Measurements from ENCODE around the gene MCM10. TPM values are rescaled to one million over a fixed set of nuclear protein-coding genes. Genes with fewer than 3 reads are reported as not detected.

Gene MCM10
- total RNA-seq, 4 donors from 2014 or later = 0.41 to 0.75 (median 0.62) TPM

DNA sequence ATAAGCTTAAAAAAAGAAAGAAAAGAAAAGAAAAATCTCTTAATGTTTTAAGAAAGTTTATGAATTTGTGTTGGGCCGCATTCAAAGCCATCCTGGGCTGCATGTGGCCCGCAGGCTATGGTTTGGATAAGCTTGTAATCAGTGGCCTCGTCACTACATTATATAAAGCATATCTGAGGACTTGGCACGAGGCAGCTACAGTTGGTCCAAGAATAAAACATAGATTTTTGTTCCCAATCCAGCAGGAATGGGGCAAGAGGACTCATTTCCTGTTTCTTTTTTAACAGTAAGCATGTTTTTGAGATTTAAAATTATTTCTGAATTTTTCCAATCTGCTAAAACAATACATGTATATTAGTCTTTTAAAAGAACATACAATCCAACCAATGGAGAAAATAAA is 28.6 kb downstream of the MCM10 start:
- H3K27ac ChIP-seq = no peak overlapping the region
- no peaks in the 10 kb centered on the region for H3K36me3 ChIP-seq
- intact Hi-C loops (cut with DNase I; ENCODE audit: low total_unique reads) = no loop called here
- 79 to 83% methylated on average over 4 of the region's 4 CpGs for WGBS, 2 donors (ENCODE audit: low coverage in 1 of 2)
- in situ Hi-C loops (cut with MboI; ENCODE audit: low pct_ligation_motif_present in 1 of 4, low pct_unique_long_range_greater_than_20kb in 1 of 4, low sequenced_read_pairs in 3 of 4) = no loop called here
- no peak for DNase-seq
- no peaks in the 10 kb centered on the region for H3K4me1 ChIP-seq
- TF ChIP-seq POLR2AphosphoS5 (IDR thresholded peaks at IDR 0.05) (no peak), POLR2A (IDR thresholded peaks at IDR 0.05) (no peak), EP300 (IDR thresholded peaks at IDR 0.05; ENCODE audit: low read depth) (no peak)
- TF ChIP-seq, protein P1, sequence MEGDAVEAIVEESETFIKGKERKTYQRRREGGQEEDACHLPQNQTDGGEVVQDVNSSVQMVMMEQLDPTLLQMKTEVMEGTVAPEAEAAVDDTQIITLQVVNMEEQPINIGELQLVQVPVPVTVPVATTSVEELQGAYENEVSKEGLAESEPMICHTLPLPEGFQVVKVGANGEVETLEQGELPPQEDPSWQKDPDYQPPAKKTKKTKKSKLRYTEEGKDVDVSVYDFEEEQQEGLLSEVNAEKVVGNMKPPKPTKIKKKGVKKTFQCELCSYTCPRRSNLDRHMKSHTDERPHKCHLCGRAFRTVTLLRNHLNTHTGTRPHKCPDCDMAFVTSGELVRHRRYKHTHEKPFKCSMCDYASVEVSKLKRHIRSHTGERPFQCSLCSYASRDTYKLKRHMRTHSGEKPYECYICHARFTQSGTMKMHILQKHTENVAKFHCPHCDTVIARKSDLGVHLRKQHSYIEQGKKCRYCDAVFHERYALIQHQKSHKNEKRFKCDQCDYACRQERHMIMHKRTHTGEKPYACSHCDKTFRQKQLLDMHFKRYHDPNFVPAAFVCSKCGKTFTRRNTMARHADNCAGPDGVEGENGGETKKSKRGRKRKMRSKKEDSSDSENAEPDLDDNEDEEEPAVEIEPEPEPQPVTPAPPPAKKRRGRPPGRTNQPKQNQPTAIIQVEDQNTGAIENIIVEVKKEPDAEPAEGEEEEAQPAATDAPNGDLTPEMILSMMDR (IDR thresholded peaks at IDR 0.05) = no peak
- no peak overlapping the region for H3K4me3 ChIP-seq
- H3K9me3 ChIP-seq = no peaks in the 10 kb centered on the region
- no peaks in the 10 kb centered on the region for H3K27me3 ChIP-seq

DNA sequence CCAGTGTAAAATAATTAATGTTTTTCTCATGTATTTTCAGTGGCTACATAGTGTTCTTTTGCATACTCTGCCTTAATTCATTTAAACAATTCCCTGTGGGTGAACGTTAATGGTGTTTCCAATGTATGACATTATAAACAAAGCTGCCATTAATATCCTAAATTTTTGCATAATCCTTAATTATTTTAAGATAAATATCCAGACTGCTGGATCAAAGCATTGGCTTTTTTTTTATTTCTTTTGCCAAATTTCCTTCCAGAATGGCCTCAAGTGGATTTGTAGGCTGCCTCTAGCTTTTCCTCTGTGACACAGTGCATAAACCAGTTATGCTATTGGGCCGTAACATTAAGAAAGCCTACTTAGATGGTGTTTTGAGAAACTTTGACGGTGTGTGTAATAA is 29.5 kb downstream of the MCM10 start:
- Histone ChIP-seq H3K9me3 (no peaks in the 10 kb centered on the region), H3K27me3 (no peaks in the 10 kb centered on the region), H3K4me3 (no peak overlapping the region), H3K36me3 (no peaks in the 10 kb centered on the region), H3K4me1 (no peaks in the 10 kb centered on the region), H3K27ac (no peak overlapping the region)
- WGBS, 2 donors (ENCODE audit: low coverage in 1 of 2) = 87 to 93% methylated on average over 3 of the region's 3 CpGs
- TF ChIP-seq, protein P1 (IDR thresholded peaks at IDR 0.05) = no peak
- TF ChIP-seq EP300 (IDR thresholded peaks at IDR 0.05; ENCODE audit: low read depth) (no peak), POLR2A (IDR thresholded peaks at IDR 0.05) (no peak), POLR2AphosphoS5 (IDR thresholded peaks at IDR 0.05) (no peak)
- DNase-seq = no peak
- intact Hi-C loops (cut with DNase I; ENCODE audit: low total_unique reads) (no loop called here), in situ Hi-C loops (cut with MboI; ENCODE audit: low pct_ligation_motif_present in 1 of 4, low pct_unique_long_range_greater_than_20kb in 1 of 4, low sequenced_read_pairs in 3 of 4) (no loop called here)

DNA sequence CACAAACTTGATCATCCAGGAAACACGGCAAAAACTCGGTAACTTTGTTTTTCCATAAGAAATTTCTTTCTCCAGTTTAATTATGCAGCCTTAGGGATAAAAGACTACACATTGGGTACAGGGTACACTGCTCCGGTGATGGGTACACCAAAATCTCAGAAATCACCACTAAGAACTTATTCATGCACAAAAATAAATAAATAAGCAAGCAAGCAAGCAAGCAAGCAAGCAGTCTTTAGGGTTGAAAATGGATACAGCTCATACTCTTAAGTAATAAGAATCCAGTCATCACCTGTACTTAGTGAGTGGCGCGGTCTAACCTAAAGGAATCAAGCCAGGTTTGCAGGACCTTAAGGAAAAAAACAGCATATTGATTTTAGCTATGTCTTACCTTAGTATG is 30.0 kb downstream of the MCM10 start:
- intact Hi-C loops (cut with DNase I; ENCODE audit: low total_unique reads) (no loop called here), in situ Hi-C loops (cut with MboI; ENCODE audit: low pct_ligation_motif_present in 1 of 4, low pct_unique_long_range_greater_than_20kb in 1 of 4, low sequenced_read_pairs in 3 of 4) (no loop called here)
- no peak for DNase-seq
- H3K36me3 ChIP-seq = no peaks in the 10 kb centered on the region
- H3K9me3 ChIP-seq = no peaks in the 10 kb centered on the region
- no peak overlapping the region for H3K4me3 ChIP-seq
- H3K4me1 ChIP-seq = no peaks in the 10 kb centered on the region
- no peak overlapping the region for H3K27ac ChIP-seq
- WGBS, 2 donors (ENCODE audit: low coverage in 1 of 2) = 94 to 96% methylated on average over 4 to 5 of the region's 5 CpGs
- no peaks in the 10 kb centered on the region for H3K27me3 ChIP-seq
- TF ChIP-seq, protein P1 (IDR thresholded peaks at IDR 0.05) = no peak
- TF ChIP-seq EP300 (IDR thresholded peaks at IDR 0.05; ENCODE audit: low read depth) (no peak), POLR2AphosphoS5 (IDR thresholded peaks at IDR 0.05) (no peak), POLR2A (IDR thresholded peaks at IDR 0.05) (no peak)

GRCh38 chr10:13193637-13194036 is 32.3 kb downstream of the MCM10 start:
- intact Hi-C loops (cut with DNase I; ENCODE audit: low total_unique reads) = no loop called here
- DNase-seq = no peak
- in situ Hi-C loops (cut with MboI; ENCODE audit: low pct_ligation_motif_present in 1 of 4, low pct_unique_long_range_greater_than_20kb in 1 of 4, low sequenced_read_pairs in 3 of 4) = no loop called here
- H3K4me1 ChIP-seq = no peaks in the 10 kb centered on the region
- H3K9me3 ChIP-seq = no peaks in the 10 kb centered on the region
- 93 to 95% methylated on average over 6 to 7 of the region's 7 CpGs for WGBS, 2 donors (ENCODE audit: low coverage in 1 of 2)
- no peak overlapping the region for H3K4me3 ChIP-seq
- H3K27me3 ChIP-seq = no peaks in the 10 kb centered on the region
- H3K27ac ChIP-seq = no peak overlapping the region
- TF ChIP-seq EP300 (IDR thresholded peaks at IDR 0.05; ENCODE audit: low read depth) = no peak
- no peak for TF ChIP-seq POLR2A (IDR thresholded peaks at IDR 0.05)
- TF ChIP-seq POLR2AphosphoS5 (IDR thresholded peaks at IDR 0.05) = no peak
- TF ChIP-seq, protein P1 (IDR thresholded peaks at IDR 0.05) = no peak
- H3K36me3 ChIP-seq = no peaks in the 10 kb centered on the region
